T-helper 22 cell (primary cell): ENCODE data around the gene HNF1A.
"Not testable (repeated sequence)": the region's sequence is repeated elsewhere in the genome, so short reads cannot be mapped to it uniquely, and the experiment has no call there.

ENCODE experiments used
- DNase-seq: peaks from one replicate; pipeline ENCODE4 v3.0.0-alpha.2; 2020; ENCODE audit warnings: low read depth

Gene HNF1A

GRCh38 chr12:121011820-121012219, 33.5 kb downstream of the HNF1A start:
- DNase-seq: no peak

- DNase-seq: no peak
Observed at GRCh38 chr12:121013715-121014114, 35.4 kb downstream of the HNF1A start.

GRCh38 chr12:121015825-121016766, 37.8 kb downstream of the HNF1A start, which contains the start of gene C12orf43:
TSS of gene C12orf43 (minus strand) at chr12:121016487. CDS start at chr12:121016474, 13 bp downstream.
- DNase-seq: peak; percentile 81

- DNase-seq: no peak
Observed at GRCh38 chr12:121017966-121018491, 39.7 kb downstream of the HNF1A start.

GRCh38 chr12:121018860-121019617, 40.7 kb downstream of the HNF1A start:
- no peak for DNase-seq

GRCh38 chr12:121021754-121022153, 43.4 kb downstream of the HNF1A start:
- no peak for DNase-seq

GRCh38 chr12:121022713-121023112, 44.4 kb downstream of the HNF1A start:
- no peak for DNase-seq

GRCh38 chr12:121023799-121024198, 45.5 kb downstream of the HNF1A start:
- DNase-seq: no peak

- no peak for DNase-seq
Observed at GRCh38 chr12:121025442-121026226, 47.3 kb downstream of the HNF1A start.

GRCh38 chr12:121026274-121027045, 48.1 kb downstream of the HNF1A start:
- no peak for DNase-seq

- no peak for DNase-seq
Observed at GRCh38 chr12:121030576-121031212, 52.4 kb downstream of the HNF1A start.

- DNase-seq: peak; percentile 59
Observed at GRCh38 chr12:121033625-121034349, 55.4 kb downstream of the HNF1A start.

GRCh38 chr12:121034616-121035305, 56.4 kb downstream of the HNF1A start:
- DNase-seq: no peak

GRCh38 chr12:121036810-121037326, 58.5 kb downstream of the HNF1A start:
- no peak for DNase-seq

- peak; percentile 54 for DNase-seq
Observed at GRCh38 chr12:121038861-121039668, 60.7 kb downstream of the HNF1A start, which contains the start of gene OASL. TSS of gene OASL (minus strand) at chr12:121039246. CDS start at chr12:121038971, 275 bp downstream.

- no peak for DNase-seq
Observed at GRCh38 chr12:121043067-121043466, 64.7 kb downstream of the HNF1A start.

GRCh38 chr12:121047400-121047799, 69.1 kb downstream of the HNF1A start:
- not testable (repeated sequence) for DNase-seq

- no peak for DNase-seq
Observed at GRCh38 chr12:121048442-121048841, 70.1 kb downstream of the HNF1A start.
